Cerebellar nuclear complex (tissue), 1 donor: ENCODE measurements around the gene PSMB9.

Experiments
- DNase-seq, 2 experiments: peaks; one replicate each; lab custom pipeline; 2025; lab: John Stamatoyannopoulos, UW

PSMB9 gene

DNA sequence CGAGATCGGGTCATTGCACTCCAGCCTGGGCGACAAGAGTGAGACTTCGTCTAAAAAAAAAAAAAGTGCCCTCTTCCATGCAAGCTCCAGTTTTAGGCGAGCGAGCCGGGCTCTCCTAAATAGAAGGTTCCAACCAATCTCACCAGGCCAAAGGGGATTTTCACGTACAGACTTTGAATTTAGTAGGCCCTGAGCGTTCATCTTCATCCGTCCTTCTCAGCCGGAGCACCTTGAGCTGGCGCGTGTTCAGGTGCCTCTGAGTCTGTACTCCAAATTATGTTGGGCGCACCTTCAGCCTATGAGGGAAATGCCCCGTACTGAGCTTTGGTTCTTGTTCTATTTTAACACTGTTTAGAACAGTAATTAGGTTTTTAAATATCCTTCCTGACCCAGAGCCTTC is 14.6 kb upstream of the PSMB9 start:
- no peak for DNase-seq

DNA sequence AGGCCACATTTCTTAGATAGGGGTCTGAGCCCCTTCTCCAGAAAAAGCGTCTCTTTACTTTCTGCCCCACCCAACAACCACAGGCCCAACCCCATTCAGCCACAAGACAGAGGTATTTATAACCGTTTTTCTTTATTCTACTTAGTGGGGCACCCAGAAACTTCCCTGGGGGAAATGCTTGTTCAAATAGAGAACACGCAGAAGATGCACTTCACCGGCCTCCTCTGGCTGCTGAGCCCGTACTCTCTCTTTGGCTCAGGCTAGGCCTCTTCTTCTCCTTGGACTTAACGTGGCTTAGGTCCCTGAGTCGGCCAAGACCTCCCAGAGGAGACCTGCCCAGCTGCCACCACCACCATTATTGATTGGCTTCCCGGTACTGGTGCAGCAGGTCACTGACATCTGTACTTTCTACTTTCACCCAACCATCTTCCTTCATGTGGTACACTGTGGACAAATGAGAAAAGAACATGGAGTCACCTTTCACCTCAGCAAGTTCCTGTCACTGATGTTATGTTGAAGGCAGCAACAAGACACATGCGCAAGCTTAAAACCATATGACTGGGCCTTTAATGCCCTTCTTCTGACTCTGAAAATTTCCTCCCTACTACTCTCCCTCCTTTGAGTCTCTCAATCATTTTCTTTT is 13.3 kb upstream of the PSMB9 start:
- no peak for DNase-seq

DNA sequence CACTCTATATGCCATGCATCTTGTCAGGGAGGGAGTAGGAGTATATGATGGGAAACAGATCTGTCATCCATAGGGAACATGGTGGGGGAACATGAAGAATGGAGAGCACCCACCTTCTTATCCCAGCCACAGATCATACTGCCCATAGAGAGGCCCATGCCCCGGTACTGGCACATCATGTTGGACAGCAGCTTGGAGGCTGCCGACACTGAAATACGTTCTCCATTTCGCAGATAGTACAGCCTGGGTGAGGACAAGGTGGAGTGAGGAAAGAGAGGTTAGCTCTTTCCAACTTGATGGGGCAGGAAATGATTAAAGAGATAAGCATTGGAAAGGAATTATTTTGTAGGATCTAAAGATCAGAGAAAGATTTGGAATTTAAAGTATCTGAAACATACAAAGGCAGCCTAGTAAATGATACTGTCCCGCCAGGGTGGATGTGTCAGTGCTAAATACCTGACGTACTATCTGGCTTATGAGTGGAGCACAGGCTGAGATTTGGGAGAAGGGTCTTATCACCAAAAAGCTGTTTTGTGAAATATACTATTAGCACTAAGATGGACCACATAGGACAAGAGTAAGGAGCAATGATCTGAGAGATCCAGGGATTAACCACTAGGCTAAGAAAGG is 11.9 kb upstream of the PSMB9 start:
- no peak for DNase-seq

DNA sequence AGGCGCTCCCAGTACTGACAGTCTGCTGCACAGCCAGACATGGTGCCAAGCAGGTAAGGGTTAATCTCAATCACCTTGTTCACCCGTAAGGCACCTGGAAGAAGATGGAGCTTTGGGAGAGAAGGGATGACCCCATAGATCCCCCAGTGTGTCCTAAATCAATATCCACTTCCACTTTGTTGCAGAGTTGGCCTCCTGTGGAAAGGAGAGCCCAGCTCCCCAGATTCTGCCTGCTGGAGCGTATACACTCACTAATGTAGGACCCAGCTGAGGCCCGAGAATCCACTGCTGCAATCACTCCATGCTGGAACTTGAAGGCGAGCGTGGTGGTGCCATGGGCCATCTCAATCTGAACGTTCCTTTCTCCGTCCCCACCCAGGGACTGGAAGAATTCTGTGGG is 11.3 kb upstream of the PSMB9 start:
- no peak for DNase-seq

DNA sequence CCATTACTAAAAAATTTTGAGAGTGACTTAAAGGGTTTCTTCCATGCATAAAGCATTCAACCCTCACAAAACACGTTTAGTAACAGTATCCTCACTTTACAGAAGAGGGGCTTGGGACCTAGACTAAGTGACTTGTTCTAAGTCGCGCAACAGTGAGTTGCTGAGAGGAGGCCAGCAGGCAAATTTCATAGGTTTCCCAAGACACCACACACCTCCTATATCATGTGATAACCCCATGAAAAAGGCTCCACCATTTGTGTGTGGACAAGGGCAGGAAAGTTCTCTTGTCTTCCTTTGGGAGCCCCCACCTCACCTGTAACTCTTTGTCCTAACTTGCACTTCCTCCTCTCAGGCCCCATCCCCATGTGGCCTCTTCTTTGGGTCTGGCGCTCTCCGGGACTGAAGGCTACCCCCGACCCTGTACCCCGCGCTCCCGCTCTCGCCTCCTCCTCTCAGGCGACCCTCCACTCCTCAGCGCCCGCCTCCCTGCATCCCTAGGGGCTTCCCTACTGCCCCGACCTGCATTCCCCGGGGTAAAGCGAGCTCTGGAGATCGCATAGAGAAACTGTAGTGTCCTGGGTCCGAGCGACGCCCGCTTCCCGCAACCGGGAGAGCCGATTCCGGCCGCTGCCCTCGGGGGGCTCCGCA is 10.5 kb upstream of the PSMB9 start:
- DNase-seq = no peak

DNA sequence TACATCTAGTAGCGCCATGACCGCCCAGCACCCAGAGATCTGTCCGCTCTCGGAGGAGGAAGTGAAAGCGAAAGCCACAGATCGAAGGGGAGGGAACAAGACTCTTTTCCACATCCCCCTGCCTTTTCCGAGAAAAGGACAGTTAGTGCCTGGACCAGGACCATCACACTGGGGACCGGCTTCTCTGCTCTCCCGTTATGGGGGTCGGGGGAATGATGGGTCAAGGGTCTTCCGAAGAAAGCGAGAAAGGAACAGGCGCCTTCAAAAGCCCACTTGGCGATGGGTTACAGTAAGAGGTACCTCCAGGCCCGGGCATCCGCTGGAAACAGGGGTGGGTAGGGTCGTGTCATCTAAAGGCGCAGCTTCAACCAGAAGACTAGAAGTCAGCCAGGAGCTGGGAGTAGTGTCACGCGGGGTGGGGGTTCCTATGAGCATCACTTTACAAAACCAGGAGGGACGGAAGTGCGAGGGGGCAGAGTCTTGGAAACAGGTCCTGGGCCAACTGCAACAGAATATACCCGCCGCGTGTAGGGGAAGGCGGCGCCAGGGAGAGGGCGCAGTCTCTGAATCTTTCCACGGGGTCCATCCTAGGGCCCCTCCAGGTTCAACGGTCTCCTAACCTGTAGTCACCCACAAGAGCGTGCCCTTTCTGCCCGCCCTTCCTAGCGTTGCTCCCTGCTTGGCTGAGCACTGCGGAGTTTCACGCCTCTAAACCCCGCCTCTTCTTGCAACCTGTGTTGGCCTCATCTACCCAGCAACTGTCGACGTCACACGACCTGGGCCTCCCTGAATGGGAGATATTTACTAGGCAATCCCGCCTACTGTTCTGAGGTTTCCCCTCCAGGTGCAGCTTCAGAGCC is 9.8 kb upstream of the PSMB9 start, which contains the start of gene PSMB8:
Gene PSMB8, minus strand, starts transcription at position 69 of the 860 bp plus-strand sequence. Its CDS starts 51 bp downstream, at position 18.
- DNase-seq = peak; percentile 71 to 85

DNA sequence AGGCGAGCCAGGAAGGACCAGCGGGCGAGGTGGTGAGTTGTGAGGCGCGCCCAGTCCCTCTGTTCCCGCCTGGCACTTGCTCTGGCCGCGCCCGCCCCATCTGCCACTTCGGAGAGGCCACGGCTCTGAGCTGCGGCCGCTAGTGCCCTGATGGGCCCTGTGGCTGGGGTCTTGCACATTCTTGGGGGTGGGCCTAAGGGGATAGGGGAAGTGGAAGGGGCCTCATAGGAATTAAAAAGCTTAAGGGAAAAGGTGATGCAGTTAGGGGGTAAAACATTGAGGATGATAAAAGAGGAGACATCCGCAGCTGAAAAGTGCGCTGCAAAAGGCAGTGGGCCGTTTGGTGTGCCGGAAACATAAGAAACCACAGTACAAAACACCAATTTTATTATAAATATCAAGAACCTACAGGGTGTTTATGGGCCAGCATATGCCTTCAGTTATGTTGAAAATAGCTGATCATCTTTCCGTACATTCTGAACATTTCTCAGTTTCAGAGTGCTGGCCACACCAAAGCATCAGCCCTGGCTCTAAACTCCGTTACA is 9.1 kb upstream of the PSMB9 start:
- no peak for DNase-seq

DNA sequence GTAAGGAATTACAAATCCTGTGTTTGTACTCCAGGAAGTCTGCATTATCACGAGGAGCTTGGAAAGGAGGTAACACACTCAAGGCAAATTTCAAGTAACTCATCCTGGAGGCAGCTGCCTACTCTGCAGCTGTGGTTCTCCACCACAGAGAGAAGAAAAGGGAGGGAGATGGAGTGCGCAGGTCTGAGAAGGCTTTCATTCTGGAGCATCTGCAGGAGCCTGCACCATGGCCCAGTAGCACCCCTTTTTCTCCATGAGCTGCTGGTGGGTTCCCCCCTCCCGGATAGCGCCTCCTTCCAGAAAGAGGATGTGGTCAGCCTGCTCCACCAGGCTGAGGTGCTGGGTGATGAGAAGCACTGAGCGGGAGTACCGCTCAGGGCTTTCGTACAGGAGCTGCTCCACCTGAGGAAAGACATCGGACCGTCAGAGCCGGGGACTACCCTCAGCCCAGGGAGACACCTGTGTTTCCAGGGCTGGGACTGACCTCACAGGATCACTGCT is 8.6 kb upstream of the PSMB9 start:
- DNase-seq = no peak

DNA sequence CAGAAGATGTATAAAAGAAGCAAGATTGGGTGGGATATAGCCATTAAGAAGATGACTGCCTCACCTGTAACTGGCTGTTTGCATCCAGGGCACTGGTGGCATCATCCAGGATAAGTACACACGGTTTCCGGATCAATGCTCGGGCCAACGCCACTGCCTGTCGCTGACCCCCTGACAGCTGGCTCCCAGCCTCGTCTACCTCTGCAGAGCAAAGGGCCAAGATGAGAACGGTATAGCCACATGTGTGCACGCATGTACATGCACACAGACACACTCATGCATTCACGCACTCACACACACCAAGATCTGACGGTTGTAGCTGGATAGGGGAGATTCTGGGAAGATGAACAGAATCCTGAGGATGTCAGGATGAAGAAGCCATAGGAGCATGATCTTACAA is 7.0 kb upstream of the PSMB9 start:
- no peak for DNase-seq

DNA sequence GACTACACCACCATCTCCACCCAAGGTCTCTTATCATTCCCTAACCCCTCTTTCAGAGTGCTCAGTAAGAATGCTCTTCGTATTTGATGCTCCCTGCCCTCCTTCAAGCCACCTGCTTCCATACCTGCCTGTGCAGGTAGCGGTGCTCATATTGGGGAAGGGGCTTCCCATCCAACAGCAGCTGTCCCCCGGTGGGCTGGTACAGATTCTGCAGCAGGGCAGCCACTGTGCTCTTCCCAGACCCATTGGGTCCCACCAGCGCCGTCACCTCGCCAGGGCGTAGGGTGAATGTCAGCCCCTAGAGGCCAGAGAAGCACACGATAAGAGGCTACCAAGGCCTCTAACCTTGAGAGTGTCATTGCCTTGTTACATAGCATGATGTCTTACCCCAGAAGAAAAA is 6.2 kb upstream of the PSMB9 start:
- no peak for DNase-seq

DNA sequence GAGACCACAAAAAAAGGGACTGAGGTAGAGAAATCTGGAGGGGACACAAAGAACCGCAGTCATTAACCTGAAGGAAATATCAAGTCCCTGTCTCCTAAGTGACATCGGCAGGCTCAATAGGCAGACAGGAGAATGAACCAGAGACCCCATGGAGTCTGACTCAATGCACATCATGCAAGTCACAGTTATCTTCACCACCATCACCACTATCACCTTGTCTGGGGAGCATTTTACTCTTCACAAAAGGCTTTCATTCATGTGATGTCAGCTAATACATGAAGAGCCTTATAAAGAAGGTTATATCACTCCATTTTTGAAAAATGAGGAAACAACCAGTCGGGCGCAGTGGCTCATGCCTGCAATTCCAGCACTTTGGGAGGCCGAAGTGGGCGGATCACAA is 4.9 kb upstream of the PSMB9 start:
- DNase-seq = no peak

DNA sequence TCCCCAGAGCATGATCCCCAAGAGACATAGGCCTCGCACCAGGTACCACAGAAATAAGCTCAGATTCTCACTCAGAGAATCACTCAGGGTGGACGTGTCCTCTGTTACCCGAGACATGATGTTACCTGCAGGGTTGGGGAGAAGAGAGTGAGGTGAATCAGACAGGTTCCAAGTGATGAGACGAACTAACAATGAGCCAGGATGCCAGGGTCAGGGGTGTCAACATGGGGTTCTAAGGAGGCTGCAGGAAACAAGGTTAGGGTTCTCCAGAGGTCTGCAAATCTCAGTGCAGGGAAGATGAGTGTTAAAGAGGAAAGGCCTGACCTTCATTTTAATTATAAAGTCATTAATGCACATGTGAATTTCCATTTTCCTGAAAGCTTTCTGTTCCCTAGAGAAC is 3.0 kb upstream of the PSMB9 start:
- no peak for DNase-seq

DNA sequence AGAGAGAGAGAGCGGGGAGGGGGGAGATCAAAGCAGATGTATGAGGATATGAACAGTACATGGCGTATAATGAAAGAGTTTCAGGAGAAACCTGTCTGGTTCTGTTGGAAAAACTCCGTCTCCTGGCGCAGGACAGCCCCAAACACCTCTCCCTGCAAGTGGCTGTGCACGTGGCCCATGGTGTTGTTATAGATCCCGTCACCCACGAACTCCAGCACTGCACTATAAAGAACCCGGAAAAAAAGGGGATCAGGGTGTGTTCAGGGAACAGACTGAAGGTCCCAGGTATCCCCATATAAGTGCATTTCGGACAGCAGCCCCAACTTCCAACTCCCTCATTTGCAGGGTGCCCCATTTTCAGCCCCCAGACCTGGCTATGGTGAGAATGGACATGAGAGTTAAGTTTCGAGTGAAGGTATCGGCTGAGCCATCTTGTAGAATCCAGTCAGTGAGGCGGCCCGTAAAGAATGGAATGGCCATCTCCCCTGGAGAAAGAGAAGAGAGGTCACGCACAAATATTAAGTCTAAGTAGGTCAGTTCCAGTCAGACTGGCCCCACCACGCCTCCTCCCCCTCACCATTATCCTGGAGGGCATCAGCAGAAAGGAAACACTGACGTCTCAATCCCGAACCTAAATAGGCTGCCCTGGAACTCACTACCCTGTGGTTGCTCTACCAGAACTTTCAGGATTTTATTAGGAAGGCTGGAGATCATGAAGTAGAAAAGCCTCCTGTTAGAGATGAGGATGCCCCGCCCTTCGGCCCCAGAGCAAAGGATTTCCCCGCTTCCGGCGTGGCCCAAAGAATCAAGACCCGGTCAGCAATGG is 1.8 kb upstream of the PSMB9 start:
- DNase-seq = no peak

DNA sequence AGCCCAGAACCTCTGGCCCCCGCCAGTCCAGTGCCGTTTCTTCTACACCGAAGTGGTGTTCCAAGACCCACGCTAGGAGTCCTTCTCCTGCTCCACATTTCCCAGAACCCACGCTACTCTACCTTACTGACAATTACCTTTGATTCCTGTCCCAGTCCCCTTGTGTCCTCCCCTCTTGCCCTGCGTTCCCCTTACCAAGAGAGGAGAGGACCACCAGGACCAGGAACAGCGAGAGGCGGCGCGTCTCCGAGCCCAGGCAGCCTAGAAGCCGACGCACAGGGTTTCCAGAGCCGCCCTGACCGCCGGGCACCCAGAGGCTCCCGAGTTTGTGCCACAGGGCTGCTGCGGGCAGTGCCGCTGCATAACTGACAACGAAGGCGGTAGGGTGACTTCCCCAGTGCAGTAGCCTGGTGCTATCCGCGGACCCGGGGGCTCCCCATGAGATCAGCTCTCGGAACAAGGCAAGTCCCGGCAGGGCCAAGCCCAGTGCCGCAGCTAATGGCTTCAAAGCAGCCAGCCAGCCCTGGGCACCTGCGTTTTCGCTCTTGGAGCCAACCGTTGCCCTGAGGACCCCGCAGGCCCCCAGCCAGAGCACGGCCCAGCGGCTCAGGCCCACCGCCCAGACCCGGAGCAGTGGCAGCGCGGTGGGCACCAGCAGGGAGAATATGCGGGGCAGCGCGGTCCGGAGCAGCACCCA is 1.0 kb upstream of the PSMB9 start:
- no peak for DNase-seq

DNA sequence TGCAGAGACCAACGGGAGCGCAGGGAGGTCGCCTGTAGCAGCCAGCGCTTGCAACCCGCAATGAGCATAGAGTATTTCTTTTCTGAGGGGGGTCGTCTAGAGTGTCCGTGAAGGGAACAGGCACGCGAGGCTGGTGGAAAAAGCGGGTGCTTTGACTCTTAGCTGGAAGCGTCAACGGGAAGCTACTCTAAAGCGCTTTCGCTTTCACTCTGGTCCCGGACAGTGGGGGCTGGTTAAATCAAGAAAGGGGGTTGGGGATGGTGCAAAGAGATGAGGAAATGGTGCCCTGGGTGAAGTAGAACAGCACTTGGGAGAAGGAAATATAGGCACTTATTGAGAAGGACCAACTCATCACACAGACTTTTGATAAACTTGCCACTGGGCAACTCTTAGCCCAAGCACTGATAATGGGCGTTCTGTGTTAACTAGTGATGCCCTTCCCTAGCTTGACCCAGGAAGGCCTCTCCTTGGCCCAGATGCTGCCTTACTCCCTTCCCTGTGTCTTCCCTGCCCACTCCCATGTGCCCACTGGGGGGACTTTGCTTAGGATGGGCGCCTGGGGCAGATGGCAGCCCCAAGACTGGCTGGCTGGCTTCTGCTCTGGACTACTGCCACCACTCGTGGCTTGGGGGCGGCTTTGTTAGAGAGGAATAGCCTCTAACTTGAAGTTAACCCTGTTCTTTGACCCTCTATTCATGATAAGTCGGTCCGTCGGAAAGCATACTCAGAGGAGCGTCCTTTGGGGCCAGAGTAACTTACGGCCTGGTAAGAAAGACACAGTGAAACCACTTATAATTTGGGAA is 585 bp downstream of the PSMB9 start:
- no peak for DNase-seq

DNA sequence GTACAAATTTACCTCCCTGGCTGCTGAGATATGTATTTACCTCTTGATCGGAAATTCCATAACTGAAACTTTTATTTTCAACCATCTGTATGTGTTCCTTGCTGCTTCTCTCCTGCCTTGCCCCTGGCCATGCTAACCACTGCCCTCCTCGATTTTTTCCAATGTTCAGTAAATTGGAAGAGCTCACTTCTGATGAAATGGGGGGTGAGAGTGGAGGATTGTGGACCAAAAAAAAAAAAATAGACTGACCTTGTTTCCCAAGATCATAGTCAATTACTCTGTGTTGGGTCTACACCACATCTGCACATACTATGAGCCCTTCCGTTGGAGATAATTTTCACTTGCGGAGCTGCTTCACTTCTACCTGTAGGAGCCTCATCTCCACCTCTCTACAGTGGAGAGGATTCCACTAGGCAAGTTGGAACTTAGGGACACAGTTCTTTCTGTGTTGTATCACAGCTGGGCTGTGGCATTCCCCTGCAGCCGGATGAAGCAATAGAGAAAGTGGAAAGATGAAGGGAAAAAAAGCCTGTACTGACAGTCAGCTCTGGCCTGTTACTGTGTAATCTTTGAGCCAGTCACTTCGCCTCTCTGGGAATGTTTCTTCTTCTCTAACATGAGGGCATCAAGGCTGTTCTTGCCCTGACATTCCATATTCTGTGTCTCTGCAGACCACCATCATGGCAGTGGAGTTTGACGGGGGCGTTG is 1.6 kb downstream of the PSMB9 start:
- DNase-seq = no peak

DNA sequence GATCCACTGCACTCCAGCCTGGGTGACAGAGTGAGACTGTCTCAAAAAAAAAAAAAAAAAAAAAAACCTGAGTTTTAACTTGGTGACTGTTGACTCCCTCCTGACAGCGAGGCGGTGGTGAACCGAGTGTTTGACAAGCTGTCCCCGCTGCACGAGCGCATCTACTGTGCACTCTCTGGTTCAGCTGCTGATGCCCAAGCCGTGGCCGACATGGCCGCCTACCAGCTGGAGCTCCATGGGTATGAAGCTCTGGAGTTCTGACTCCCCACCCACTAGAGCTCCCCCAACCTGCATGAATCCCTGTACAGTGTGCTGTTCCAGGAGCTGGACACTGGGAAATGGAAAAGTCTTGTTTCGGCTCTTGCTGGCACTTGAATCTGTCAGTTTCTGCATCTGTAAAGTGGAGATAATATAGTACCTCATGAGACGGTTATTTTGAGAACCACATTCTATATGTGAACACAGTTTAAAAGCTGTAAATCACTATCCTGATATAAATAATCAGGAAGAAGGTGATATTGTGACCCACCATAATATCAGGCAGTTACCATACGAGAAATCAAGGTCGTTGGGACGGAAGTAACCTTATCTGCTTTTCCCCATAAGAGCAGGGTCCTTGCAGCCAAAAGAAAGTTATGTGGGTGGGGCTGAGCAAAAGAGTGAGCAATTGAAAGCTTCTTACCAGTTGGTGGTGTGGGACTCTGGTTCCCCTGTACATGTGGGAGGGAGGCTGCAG is 3.3 kb downstream of the PSMB9 start:
- no peak for DNase-seq

DNA sequence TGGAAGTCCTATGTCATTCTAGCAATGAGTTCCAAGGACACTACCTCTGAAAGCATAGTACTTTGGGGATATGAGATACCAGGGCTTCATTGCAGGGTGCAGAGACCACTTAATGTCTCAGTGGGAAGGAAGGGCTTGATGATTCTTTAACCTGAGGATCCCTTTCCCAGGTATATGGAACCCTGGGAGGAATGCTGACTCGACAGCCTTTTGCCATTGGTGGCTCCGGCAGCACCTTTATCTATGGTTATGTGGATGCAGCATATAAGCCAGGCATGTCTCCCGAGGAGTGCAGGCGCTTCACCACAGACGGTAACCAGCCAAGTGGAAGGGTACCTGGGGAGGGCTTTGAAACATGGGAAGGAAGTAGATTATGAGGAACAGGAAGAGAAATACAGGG is 4.2 kb downstream of the PSMB9 start:
- no peak for DNase-seq
